Fibroblast of pulmonary artery (primary cell): Measurements from ENCODE around the gene LRRC57.

Experiments used
- DNase-seq: peaks from one replicate; pipeline ENCODE4 v3.0.0-alpha.2; 2010; ENCODE audit warnings: low read depth
- H3K4me3 ChIP-seq: replicated peaks from 2 replicates; pipeline ENCODE4 v1.5.1; 2011; ENCODE audit warnings: low read depth, mild to moderate bottlenecking, control low read depth, low read length, moderate library complexity
- TF ChIP-seq, protein P1 (sequence below): IDR thresholded peaks from 2 replicates; pipeline ENCODE4 v1.5.1; 2011; ENCODE audit warnings: mild to moderate bottlenecking, control low read depth, low read length, inconsistent platforms; ENCODE audit errors: missing control alignments

LRRC57 gene

DNA sequence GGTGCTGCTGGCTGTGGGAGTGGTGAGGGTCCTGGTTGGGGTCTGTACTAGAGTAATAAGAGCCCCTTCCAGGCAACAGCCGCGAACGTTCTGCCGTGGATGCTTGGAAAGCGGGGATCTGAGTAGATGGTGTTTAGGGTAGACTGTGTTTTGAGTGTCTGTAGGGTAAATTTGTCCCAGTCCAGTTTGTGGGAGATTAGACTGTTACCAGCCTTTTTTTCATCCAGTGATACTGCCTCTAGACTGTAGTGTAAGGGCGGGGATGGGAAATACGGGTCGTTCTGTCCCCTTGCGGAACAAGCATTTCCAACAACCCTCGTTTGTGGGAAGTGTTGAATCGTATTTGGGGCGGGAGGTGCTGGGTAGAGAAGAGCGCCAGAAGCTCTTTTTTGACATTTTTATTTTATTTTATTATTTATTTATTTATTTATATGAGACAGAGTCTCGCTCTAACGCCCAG lies 469 bp upstream of the LRRC57 start:
- peak overlapping the region; percentile 99 for H3K4me3 ChIP-seq
- peak; percentile 35 for DNase-seq
- TF ChIP-seq, protein P1, sequence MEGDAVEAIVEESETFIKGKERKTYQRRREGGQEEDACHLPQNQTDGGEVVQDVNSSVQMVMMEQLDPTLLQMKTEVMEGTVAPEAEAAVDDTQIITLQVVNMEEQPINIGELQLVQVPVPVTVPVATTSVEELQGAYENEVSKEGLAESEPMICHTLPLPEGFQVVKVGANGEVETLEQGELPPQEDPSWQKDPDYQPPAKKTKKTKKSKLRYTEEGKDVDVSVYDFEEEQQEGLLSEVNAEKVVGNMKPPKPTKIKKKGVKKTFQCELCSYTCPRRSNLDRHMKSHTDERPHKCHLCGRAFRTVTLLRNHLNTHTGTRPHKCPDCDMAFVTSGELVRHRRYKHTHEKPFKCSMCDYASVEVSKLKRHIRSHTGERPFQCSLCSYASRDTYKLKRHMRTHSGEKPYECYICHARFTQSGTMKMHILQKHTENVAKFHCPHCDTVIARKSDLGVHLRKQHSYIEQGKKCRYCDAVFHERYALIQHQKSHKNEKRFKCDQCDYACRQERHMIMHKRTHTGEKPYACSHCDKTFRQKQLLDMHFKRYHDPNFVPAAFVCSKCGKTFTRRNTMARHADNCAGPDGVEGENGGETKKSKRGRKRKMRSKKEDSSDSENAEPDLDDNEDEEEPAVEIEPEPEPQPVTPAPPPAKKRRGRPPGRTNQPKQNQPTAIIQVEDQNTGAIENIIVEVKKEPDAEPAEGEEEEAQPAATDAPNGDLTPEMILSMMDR, result no peak

DNA sequence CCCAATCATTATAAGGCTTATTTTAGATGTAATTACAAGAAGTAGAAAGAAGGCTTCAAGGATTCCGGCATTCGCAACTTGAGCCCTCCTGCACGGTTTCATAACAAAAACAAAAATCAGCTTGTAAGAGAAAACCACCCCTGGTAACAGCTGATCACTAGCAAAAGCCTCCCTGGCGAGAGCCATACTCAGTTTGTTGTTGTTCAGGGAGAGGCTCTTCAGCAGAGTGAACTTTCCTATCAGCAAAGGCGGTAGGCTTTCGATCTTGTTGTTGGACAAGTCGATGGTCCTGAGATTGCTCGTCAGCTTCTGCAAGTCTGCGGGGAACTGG lies 710 bp downstream of the LRRC57 start:
- peak overlapping the region; percentile 99 for H3K4me3 ChIP-seq
- TF ChIP-seq, protein P1, result no peak
- DNase-seq, result peak; percentile 45

DNA sequence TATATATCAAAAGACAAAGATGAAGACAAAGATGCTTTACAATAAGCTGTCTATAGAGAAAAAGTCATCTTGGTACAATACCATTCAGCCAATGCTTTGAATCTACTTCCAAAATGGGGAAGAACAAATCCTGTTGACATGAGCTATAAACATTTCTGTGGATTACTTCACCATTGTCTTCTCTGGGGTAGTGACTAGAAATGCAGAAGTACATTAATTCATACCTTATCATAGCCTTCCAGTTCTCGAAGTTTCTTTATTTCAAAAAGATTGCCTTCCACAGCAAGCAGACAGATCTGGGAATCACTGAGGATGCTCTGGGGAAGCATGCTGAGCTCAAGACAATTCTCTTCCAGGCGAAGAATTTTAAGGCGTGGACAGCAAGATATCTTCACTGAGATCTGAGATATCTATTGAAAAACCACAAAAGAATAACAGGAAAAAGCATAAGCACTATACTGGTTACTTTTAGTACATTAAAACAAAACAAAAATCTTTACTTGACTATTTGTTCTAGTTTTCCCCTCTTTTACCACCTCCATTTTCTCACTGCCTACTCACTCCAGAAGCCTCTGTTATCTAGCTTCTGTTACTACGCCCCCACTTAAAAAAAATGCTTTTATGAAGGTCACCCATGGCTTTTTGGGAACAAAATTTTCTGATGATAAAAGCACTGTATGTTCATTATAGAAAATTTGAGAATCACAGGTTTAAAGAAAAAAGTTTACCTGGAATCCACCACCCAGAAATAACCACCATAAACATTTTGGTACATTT lies 3.6 kb downstream of the LRRC57 start:
- no peak for DNase-seq
- H3K4me3 ChIP-seq, result no peak overlapping the region
- TF ChIP-seq, protein P1, result no peak

DNA sequence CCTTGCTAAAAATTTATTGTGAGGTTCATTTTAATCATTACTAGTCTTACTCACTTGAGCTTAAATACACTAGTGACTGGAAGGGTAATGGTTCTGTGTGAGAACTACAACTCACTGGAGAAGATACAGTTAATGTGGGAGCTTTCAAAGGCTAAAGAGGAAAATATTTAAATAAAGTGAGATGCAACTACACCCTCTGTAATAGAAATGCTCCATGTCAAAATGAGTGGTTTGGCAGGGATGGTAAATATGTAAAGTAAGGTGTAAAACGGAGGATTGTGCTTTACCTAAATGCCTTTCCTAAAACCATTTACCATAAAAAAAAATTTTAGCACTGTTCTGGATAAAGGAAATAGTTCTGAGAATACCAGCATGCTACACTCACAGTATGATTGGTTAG lies 15.3 kb downstream of the LRRC57 start:
- TF ChIP-seq, protein P1, result no peak
- no peak overlapping the region for H3K4me3 ChIP-seq
- no peak for DNase-seq

DNA sequence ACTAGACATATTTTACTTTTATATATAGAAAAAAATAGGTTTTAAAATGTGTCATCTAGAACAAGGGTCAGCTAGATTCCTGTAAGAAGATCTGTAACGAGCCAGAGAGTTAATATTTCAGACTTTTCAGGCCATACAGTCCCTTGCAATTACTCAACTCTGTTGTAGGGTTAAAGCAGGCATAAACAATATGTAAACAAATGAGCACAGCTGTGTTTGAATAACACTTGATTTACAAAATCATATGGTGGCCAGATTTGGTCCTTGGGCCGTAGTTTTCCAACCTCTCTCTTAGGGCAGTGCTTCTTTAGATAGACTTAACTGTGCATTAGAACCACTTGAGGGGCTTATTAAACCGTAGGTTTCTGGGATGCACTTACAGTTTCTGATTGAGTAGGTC lies 19.6 kb downstream of the LRRC57 start:
- DNase-seq, result no peak
- no peak overlapping the region for H3K4me3 ChIP-seq
- TF ChIP-seq, protein P1, result no peak

DNA sequence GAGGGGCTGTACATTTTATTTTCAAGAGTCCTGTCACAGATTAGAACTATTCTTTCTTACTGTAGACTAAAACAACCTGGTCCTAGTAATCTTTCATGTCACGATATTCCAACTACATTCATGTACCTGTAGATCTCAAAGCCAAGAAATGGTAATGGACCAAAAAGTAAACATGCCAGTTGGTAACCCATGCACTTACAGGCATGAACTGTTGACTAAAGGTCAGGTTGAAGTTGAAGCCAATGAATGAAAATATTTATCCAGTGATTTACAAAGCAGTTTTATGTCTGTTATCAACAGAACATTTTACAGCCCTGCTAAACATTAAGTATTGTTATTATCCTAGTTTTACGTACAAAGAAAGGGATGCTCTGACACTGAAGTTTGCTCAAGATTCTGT lies 25.3 kb downstream of the LRRC57 start:
- DNase-seq, result no peak
- TF ChIP-seq, protein P1, result no peak
- no peak overlapping the region for H3K4me3 ChIP-seq

DNA sequence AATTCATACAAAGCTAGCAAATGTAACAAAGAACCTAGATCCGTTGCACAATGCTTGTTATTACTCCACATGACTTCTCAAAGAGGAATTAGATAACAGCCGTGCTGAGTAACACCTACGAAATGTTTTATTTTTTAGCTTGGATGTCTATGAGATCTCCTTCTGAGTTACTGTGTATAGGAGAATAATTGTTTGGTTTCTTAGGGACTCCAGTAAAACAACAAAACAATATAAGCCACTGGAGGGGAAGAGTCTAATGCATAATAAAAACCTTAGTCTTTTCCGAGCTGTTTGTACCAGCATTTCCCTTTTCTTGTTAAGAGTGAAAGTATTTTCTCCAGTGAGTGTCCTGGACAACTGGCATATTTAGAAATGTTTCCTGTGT lies 37.6 kb downstream of the LRRC57 start:
- peak; percentile 90 for DNase-seq
- TF ChIP-seq, protein P1, result no peak
- H3K4me3 ChIP-seq, result peak overlapping the region; percentile 39
